Measurements from ENCODE around the gene GRIK1.
"Not testable (repeated sequence)": the region's sequence is repeated elsewhere in the genome, so short reads cannot be mapped to it uniquely, and the experiment has no call there.

GRIK1 gene

GRCh38 chr21:29939924-29940275, at the start of gene GRIK1:
Gene GRIK1, minus strand, starts transcription at chr21:29939996.
- no peak for FAIRE-seq

GRCh38 chr21:29987762-29988161, 48.0 kb upstream of the GRIK1 start:
- FAIRE-seq, result no peak

DNA sequence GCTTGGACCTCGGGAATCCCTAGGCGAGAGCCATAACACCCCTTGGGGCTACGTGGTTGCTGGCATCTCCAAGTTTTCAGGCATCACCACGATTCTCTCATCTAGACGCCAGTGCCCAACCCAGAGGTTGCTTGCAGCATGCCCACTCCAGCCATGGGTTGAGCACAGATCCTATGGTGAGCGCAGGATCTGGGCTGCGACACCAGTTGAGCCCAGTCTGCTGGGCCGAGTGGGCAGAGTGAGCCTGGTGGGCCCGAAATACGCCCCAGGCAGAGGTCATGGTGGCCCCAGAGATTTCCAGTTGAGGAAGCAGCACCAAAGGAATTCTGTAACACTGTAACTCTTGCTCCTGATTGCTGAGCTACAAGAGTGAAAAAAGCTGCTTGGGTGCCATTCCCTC, 46.1 kb upstream of the GRIK1 start:
- no peak for FAIRE-seq

DNA sequence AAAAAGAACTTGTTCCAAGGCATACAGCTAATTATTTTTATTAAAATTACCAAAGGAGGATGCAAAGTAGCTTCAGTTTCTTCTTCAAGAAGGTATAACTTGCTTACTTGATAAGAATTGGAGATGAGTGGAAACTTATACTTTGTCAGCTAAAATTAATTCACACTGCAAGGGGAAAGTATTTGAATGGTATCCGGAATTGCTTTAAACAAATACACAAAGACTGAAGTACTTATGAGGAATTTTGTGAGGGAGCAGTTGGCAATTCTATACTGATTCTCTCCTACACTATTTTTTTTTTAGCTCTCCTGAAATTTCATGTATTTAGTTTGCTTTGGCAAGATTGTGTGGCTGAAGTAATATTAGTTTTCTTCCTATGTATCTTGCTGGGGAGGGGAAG, 39.2 kb upstream of the GRIK1 start:
- FAIRE-seq, result no peak

GRCh38 chr21:29975776-29976175, 36.0 kb upstream of the GRIK1 start:
- FAIRE-seq, result no peak

DNA sequence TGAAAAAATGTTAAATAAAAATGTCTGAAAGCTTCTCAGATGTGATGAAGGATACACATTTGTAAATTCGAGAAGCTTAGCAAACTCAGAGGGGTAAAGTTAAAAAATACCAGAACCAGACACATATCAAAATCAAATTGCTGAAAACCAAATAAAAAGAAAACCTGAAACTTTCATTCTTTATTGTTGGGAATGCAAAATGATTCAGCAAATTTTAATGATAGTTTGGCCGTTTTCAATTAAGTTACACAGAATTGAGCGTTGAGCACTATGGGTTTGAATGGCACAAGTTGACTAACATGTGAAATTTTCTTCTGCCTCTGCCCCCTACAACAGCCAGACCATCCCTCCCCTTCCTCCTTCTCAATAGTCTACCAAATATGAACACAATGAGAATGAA, 33.5 kb upstream of the GRIK1 start:
- FAIRE-seq, result no peak

DNA sequence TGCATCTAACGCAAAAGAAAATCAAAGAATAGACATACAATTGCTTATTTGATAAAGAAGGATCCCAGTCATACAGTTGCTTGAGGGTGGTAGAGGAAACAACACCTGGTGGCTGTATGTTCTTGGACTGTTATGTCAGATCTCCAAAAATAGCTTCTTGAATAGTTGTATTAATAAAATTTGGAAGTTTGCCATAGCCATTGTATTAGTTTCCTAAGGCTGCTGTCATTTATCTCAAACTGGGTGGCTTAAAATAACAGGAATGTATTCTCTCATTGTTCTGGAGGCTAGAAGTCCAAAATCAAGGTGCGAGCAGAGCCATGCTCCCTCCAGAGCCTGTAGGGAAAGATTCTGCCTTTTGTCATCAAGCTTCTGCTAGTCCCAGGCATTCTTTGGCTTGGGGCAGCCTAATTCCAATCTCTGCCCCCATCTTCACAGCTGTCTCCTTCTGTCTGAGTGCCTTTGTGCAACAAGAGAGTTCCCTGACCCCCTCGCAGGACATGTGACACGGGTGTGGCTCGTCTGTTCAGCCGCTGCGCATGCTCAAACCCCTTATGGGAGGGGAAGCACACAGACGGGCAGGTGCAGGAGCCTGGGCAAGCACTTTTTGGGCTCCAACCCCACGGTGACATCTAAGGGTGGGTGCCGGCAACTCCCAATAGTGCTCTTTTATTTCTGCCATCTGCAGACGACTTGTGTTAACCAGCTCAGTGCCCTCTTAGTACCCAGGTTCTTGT, 21.7 kb upstream of the GRIK1 start:
- no peak for FAIRE-seq

DNA sequence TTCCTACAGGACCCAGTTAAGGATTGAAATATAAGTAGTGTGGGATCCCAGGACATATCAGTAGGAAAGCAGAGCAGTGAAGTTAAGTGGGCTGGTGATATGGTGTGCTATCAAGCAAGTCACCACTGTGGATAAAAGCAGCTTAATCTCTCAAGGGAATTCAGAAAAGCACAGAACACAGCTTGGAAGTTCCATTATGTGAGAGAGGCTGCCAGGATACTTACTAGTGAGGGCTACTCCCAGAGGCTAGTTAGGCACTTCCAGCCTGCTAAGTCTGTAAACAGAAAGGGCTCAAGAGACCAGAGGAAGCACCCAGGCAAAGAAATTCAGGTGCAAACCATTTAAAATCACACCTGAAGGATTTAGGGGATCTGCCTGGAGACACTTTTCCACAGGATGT, 18.8 kb upstream of the GRIK1 start:
- FAIRE-seq, result no peak

DNA sequence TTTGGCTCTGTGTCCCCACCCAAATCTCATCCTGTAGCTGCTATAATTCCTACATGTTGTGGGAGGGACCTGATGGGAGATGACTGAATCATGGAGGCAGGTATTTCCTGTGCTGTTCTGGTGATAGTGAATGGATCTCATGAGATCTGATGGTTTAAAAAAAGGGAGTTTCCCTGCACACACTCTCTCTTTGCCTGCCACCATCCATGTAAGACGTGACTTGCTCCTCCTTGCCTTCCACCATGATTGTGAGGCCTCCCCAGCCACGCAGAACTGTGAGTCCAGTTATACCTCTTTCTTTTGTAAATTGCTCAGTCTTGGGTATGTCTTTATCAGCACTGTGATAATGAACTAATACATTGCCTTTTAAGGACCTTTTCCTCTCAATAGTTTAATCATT, 18.2 kb upstream of the GRIK1 start:
- FAIRE-seq, result not testable (repeated sequence)

GRCh38 chr21:29953690-29954089, 13.9 kb upstream of the GRIK1 start:
- no peak for FAIRE-seq

GRCh38 chr21:29953072-29953471, 13.3 kb upstream of the GRIK1 start:
- no peak for FAIRE-seq

DNA sequence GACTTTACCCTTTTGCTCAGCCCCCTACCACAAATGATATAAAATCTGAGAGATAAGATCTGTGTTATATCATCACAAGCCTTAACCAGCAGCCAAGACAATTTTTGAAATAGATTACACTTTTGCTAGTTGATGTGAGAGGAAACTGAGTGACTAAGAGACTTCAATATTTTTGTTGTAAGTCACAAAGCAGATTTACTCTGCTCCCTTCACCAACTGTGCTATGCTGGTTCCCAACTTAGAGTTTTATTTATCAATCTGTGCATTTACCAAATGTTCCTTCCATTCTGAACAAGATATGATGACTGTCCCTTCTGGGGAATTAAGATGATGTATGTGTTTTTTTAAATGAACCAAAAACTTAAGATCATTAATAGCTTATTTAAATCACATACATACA, 12.1 kb upstream of the GRIK1 start:
- FAIRE-seq, result no peak

DNA sequence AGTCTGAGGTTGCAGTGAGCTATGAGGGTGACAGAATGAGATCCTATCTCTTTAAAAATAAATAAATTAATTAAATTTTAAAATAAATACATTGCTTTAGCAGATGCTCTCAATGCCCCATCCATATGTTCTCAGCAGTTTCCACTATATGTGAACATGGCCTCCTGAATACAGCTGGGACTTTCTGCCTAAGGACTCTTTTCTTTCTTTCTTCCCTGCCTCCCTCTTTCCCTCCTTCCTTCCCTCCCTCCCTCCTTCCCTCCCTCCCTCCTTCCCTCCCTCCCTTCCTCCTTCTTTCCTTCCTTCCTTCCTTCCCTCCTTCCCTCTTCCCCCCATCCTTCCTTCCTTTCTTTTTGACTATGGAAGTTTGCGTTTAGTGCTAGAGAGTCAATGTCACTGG, 10.2 kb upstream of the GRIK1 start:
- FAIRE-seq, result no peak

DNA sequence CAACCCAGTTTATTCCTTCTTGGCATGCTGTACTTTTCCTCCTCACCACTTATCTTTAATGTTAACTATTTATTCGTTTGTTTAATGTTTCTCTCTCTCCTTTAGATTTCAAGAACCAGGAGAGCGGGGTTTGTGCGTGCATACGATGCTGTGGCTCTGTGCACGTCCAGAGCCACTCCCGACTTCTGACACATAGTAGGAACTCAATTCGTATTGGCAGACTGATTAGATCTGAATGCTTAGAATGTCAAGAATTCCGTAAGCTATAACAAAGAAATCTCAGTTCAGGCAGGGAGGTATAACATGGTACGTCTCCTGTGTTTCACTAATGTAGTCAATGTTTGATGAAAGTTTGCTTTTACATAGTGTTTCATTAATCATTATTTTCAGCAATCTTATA, 7.3 kb upstream of the GRIK1 start:
- no peak for FAIRE-seq

DNA sequence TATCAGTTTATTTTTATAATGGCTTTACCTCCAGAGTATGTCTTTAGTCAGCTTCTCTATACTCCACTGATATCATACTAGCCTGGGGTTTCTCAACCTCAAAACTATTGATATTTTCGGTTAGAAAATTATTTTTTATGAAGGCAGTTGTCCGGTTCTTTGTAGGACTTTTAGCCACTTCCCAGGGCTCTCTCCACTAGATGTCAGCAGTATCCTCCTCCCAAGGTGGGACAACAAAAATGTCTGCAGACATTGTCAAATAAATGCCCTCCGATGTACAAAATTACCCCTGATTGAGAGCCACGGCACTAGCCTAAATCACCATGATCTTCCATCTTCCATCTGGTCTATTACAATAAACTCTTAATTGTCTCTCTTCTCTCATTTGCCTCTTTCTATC, 4.1 kb upstream of the GRIK1 start:
- FAIRE-seq, result no peak

GRCh38 chr21:29942034-29942433, 2.2 kb upstream of the GRIK1 start:
- no peak for FAIRE-seq

- no peak for FAIRE-seq
Observed at GRCh38 chr21:29940991-29941390, 1.2 kb upstream of the GRIK1 start.

- FAIRE-seq, result no peak
Observed at GRCh38 chr21:29940361-29940760, 565 bp upstream of the GRIK1 start.

DNA sequence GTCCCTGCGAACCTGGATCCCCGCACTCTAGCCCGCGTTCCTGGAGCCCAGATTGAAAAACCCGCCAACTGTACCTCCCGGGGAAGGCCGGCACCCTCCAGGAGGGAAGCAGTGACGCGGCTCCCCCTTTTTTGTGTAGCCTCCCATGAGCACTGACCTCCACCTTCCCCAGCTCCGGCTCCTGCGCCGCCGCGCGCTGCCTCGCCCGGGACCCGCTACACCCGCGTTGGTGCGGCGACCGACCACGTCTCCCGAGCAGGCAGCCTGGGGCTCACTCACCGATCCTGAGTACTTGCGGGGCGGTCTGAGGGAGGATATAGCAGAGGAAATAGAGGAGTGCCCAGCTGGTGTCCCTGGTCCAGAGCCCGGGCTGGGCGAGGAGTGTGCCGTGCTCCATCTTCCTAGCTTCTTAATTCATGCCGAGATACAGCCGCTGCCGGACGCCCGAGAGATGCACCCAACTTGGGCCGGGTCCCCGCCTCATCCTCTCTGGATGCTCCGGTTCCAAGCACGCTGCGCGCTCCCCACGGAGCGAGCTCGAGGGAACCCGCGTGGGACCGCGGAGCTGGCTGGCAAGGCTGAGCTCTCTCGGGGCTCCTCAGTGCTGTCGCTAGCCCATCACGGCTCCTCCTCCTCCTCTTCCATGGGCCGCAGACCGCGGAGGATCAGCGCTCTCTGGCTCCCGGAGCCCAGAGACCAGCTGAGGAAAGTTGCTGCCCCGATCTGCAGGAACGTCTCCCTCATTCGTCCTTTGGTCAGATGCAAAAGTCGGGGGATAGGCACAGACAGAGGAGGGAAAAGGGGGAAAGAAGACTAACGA, 482 bp downstream of the GRIK1 start:
- FAIRE-seq, result no peak

GRCh38 chr21:29938776-29939103, 1.1 kb downstream of the GRIK1 start:
- no peak for FAIRE-seq

DNA sequence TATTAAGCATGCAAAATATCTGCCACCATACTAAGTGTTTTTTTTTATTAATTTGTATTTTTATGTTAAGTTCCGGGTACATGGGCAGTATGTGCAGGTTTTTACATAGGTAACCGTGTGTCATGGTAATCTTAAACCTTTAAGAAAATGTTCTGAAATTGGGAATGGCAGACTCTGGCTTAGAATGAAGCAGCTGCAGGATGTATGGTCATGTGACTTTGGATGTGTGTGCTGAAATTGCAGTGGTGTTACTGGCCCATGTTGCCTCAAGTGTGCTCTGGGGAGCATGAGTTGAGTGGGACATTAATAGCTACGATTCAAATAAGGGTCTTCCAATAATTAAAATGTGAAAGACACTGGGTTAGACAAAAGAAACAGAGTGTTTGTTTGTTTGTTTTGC, 6.7 kb downstream of the GRIK1 start:
- FAIRE-seq, result no peak

GRCh38 chr21:29928537-29928936, 11.3 kb downstream of the GRIK1 start:
- FAIRE-seq, result no peak

DNA sequence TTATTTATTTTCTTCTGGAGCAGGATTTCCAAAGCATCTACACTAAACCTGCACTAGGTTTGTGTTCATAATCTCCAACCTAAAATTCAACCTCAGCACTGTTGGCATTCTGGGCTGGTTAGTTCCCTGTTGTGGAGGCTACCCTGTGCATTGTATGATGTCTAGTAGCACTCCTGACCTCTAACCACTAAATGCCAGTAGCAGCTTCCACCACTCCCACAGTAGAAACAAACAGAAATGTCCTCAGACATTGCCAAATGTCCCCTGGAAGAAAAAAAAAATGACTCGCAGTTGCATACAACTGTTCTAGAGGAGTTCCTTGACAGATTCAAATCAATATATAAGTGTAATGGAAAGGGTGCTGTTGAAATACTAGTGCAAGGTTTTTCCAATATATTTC, 18.9 kb downstream of the GRIK1 start:
- no peak for FAIRE-seq

- no peak for FAIRE-seq
Observed at GRCh38 chr21:29914326-29914725, 25.5 kb downstream of the GRIK1 start.

DNA sequence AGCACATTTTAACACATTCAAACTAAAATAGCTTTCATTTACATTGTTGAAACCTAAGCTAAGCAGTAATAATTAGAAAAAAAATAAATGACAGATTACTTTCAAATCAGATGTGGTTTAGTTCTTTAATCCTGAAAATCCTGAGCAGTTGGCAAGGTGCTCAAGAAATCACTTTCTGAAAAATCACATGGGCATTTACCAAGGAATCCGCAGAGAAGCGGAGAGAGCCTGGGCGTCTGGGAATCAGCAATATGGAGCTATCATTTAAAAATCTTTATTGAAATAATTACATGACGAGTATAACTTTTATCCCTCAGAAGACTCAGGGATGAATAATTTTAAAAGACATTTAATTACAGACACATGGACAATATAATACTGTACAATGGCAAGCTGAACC, 30.2 kb downstream of the GRIK1 start:
- FAIRE-seq, result no peak
